Globus pallidus (tissue), 1 donor: Measurements from ENCODE around the gene CELSR1.

Source experiments
- DNase-seq: peaks from one replicate; pipeline ENCODE4 v3.0.0-alpha.2; 2015; ENCODE audit warnings: low spot score

The CELSR1 gene

GRCh38 chr22:46461566-46462180 lies 75.7 kb downstream of the CELSR1 start:
- DNase-seq = no peak

GRCh38 chr22:46460857-46461256 lies 76.6 kb downstream of the CELSR1 start:
- no peak for DNase-seq

GRCh38 chr22:46459347-46460065 lies 77.9 kb downstream of the CELSR1 start:
- no peak for DNase-seq

GRCh38 chr22:46458525-46458924 lies 78.9 kb downstream of the CELSR1 start:
- no peak for DNase-seq

- DNase-seq = no peak
These were observed 79.6 kb downstream of the CELSR1 start for GRCh38 chr22:46457502-46458488.

- no peak for DNase-seq
These were observed 80.6 kb downstream of the CELSR1 start for GRCh38 chr22:46456818-46457163.

- no peak for DNase-seq
These were observed 82.0 kb downstream of the CELSR1 start for GRCh38 chr22:46455446-46455845.

GRCh38 chr22:46454504-46455269 lies 82.7 kb downstream of the CELSR1 start:
- DNase-seq = no peak

GRCh38 chr22:46453829-46454503 lies 83.5 kb downstream of the CELSR1 start:
- no peak for DNase-seq

GRCh38 chr22:46453006-46453828 lies 84.2 kb downstream of the CELSR1 start:
- DNase-seq = no peak

- no peak for DNase-seq
These were observed 85.0 kb downstream of the CELSR1 start for GRCh38 chr22:46452195-46453005.

- DNase-seq = no peak
These were observed 85.7 kb downstream of the CELSR1 start for GRCh38 chr22:46451741-46452140.

- DNase-seq = no peak
These were observed 86.4 kb downstream of the CELSR1 start for GRCh38 chr22:46450931-46451561.

GRCh38 chr22:46449974-46450745 lies 87.3 kb downstream of the CELSR1 start:
- DNase-seq = no peak

GRCh38 chr22:46449116-46449691 lies 88.2 kb downstream of the CELSR1 start:
- DNase-seq = no peak

GRCh38 chr22:46448333-46448732 lies 89.1 kb downstream of the CELSR1 start:
- DNase-seq = no peak

- DNase-seq = no peak
These were observed 89.5 kb downstream of the CELSR1 start for GRCh38 chr22:46447906-46448305.

GRCh38 chr22:46446799-46447198 lies 90.6 kb downstream of the CELSR1 start:
- no peak for DNase-seq
